Muscle of back (tissue), 11 donors: Measurements from ENCODE around the gene ADSS1. TPM values are rescaled to one million over a fixed set of nuclear protein-coding genes. Genes with fewer than 3 reads are reported as not detected.
A peak's percentile ranks its signal among the peaks of the same experiment; 100 is the strongest.
"Not testable (repeated sequence)": the region's sequence is repeated elsewhere in the genome, so short reads cannot be mapped to it uniquely, and the experiment has no call there.

Source experiments
- DNase-seq, 3 donors: peaks; one replicate each; pipeline versions ENCODE4 v3.0.0 to v3.0.0-alpha.2; 2013
- polyA plus RNA-seq, 10 donors: library from polyadenylated mRNA; unstranded; fragments of 120-200 nt; gene quantifications; one replicate each; pipeline ENCODE4 v1.2.1, GENCODE V29; 2013; ENCODE audit not compliant: insufficient read length in 10 of 10

Gene ADSS1
- polyA plus RNA-seq, 10 donors, result 29.1 to 87.2 (median 57.4) TPM

- DNase-seq, result no peak
These were observed 22.1 kb downstream of the ADSS1 start for GRCh38 chr14:104746071-104746545.

DNA sequence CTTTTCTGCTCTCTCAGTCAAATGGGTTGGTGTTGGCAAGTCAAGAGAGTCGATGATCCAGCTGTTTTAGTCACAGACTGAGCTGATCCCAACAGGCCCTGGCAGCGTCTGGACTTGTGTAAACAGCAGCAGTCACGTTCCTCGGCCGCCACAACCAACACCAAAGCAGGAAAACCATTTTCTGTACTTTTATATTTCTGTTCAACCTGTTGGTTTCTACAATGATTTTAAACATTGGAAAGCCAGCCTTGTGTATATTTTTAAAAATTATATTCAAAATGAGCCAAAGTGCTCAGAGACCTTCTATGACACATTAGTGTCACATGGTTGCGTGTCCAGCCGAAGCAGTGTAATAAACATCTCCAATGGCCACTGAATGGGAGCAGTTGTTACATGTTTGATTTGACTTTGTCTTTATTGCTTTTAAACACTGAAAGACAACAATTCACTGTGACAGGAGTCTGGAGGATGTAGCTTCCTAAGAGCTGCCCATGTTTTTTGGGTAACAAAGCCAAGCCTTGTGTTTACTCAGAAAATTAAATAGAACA, 23.0 kb downstream of the ADSS1 start:
- DNase-seq, result no peak

DNA sequence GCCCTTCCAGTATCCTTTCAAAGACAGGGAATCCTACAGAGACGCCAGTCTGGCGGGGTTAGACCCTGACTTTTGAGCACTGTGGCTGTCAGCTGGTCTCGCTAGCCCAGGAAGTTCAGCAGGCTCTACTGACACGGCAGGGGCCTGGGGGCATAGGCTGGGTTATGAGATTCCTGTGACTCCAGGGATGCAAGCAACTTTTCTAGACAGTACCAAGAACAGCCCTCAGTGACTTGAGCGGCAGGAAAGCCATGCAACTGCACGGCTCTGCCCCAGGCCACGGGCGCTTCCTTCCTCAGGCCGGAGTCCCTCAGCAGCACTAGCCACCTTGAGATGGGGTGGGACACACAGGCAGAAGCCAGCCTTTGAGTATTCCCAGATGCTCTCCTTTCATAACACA, 23.8 kb downstream of the ADSS1 start:
- DNase-seq, result no peak

GRCh38 chr14:104749111-104749649, 25.2 kb downstream of the ADSS1 start:
- DNase-seq, result peak in 2 of 3 donors; percentile 36 to 79

DNA sequence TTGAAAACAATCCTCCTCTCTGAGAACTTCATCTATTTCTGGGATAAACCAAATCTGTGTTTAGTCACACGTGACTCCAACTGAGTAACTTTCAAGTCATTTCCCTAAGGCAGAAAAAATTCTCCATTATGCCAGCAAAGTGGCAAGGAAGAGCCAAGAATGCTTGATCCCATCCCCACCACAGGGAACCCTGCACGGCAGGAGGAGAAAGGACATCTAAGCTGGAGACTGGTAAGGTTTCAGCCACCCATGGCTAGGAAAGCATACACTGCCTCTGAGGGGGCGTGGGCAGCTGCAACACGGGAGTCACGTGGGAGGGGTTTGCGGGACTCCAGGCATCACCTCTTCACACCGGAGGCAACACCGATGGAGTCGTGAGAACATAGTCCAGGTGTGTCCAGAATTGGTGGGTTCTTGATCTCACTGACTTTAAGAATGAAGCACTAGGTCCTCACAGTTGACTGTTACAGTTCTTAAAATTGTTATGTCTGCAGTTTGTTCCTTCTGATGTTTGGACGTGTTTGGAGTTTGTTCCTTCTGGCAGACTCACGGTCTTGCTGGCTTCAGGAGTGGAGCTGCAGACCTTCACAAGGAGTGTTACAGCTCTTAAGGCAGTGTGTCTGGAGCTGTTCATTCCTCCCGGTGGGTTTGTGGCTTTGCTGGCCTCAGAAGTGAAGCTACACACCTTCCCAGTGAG, 26.2 kb downstream of the ADSS1 start:
- peak in 1 of 3 donors; percentile 15 for DNase-seq

GRCh38 chr14:104750753-104751057, 26.7 kb downstream of the ADSS1 start:
- not testable (repeated sequence) for DNase-seq

- DNase-seq, result no peak
These were observed 27.8 kb downstream of the ADSS1 start for GRCh38 chr14:104751539-104752422.

GRCh38 chr14:104752423-104752734, 28.4 kb downstream of the ADSS1 start:
- no peak for DNase-seq

GRCh38 chr14:104752735-104753527, 28.9 kb downstream of the ADSS1 start, which contains the start of gene SIVA1:
TSS of gene SIVA1 (plus strand) at chr14:104753147. CDS start at chr14:104753202, 55 bp downstream.
- peak; percentile 99 to 100 (median 100) for DNase-seq

DNA sequence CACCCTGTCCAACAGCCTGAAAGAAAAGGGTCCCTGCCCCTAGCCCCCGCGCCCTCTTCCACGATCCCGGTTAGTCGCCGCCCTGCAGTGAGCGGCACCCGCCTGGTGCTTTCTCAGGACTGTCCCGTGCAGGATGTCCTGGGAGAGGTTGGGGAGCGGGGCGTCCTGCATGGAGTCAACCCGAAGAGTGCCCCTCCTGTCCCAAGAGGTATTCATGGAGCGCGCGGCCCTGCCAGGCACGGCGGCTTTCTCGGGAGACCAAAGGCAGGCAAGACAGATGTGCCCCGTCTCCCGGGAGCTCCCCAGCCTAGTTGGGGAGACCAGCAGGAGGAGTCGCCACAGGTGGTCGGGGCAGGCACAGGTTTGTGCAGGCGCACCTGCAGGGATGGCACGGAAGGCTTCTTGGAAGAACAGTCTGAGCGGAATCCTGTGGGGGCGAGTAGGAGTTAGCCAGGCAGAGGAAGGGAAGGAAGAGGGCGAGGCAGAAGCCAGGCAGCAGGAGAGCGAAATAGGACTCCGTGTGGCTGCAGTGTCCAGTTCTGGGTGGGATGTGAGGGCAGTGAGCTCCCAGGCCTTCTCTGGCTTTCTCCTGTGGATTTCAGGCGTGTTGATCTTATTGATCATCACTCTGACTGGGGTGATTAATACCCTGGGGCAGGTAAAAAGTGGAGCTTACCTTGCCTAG, 29.6 kb downstream of the ADSS1 start:
- no peak for DNase-seq

DNA sequence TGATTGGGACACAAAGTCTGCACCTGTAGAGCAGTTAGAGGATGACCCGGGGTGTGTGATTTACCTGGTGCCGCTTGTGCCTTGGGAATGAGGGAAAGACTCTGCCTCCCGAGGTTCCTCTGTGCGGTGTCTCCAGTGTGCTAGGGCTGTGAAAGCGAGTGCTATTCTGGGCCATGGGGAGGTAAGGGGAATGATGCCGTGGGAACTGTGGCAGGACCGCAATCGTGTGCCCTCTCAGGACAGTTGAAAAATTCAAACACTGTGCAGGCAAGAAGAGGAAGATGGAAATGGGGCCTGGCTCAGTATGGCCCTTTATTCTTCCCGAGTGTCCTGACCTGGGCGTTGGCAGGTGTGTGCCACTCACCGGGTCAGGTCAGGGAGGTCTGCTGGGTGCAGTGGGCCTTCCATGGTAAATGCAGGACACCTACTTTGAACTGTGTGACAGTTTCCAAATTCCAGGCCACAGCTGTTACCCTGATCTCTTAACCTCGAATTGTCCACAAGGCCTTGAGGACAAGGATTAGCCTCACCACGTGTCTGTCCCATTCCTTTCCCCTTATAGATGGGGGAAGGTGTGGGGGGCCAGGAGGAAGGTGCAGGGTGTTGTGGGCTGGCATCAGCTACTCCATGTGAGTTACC, 30.3 kb downstream of the ADSS1 start:
- no peak for DNase-seq

DNA sequence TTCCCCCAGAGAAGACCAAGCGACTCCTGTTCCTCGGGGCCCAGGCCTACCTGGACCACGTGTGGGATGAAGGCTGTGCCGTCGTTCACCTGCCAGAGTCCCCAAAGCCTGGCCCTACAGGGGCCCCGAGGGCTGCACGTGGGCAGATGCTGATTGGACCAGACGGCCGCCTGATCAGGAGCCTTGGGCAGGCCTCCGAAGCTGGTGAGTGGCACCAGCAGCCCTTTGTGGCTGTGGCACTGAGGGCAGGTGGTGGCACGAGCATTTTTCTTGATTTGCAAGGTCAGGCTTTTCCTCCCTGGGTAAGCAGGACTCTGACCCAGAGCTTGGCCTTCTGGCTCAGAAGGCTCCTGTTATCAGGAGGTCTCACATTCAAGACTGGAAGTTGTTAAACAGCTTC, 31.6 kb downstream of the ADSS1 start:
- no peak for DNase-seq

- no peak for DNase-seq
These were observed 32.6 kb downstream of the ADSS1 start for GRCh38 chr14:104756477-104757237.

- DNase-seq, result no peak
These were observed 33.2 kb downstream of the ADSS1 start for GRCh38 chr14:104757238-104757585.

DNA sequence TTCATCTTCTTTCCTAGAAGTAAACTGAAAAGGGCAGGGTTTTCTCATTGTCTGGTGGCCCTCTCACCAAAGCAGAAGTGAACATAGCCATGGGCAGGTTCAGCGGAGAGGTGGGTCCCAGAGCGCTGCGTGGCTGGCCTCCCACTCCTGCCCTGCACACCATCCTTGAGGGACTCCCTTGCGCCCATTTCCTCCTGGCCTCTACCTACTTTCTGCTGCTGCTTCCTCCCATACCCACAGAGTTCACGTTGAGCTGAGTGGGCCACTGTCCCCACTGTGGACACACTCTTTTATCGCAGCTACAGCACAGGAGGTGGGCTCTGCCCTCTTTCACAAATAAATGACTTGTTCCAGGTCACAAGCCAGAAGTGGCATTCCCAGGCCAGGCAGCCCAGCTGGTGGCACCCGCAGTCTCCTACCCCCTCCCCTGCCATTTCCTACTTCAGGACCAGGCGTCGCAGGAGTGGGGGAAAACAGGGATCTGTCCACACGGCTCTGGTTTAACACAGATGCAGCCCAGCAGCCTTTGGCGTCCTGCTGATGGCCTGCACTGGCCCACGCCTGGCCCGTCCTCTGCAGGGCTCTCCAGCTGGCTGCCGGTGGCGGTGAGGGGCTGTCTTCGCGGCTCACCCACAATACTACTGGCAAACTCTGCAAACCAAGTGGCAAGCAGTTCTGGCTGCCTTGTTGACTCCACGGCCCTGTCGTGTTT, 33.8 kb downstream of the ADSS1 start:
- DNase-seq, result no peak

DNA sequence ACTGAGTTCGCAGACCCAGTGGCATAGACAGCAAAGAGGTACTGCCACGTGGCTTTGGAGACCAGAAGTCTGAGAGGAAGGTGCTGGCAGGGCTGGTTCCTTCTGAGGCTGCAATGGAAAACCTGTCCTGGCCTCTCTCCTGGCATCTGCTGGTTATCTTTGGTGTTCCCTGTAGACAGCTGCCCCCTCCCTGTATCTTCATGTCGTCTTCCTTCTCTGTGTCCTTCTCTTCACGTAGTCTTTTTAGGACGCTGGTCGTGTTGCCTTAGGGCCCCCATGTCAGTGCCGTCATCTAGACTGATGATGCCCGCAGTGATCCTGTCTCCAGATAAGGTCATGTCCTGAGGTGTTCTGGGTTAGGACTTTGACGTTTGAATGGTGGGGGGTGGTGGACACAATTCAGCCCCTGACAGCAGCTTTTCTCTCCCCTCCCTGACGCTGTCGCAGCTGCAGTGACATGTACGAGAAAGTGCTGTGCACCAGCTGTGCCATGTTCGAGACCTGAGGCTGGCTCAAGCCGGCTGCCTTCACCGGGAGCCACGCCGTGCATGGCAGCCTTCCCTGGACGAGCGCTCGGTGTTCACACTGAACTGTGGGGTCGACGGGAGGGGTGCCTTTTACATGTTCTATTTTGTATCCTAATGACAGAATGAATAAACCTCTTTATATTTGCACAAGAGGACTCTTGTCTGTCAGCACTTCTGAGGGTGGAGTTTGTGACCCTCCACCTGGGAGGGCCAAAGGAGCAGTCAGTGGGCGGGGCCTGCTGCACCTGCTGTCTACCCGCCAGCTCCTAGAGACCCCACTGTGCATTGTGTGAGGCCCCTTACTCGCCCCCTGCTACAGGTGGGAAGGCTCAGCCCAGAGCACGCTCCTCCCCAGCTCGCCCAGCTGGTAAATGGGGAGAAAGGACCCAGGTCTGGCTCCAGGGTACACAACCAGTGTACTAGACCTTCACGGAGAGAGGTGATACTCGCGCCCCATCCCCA, 35.2 kb downstream of the ADSS1 start:
- DNase-seq, result no peak

DNA sequence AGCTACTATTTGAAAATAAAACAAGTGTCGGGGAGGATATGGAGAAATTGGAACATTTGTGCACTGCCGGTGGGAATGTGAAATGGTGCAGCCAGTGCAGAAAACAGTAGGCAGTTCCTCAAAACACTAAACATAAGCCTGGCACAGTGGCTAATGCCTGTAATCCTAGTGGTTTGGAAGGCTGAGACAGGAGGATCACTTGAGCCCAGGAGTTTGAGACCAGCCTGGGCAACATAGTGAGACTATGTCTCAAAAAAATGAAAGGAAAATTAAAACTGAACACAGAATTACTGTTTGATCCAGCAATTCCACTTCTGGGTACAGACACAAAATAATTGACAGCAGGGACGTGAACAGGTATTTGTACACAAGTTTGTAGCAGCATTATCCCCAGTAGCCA, 41.5 kb downstream of the ADSS1 start:
- no peak for DNase-seq

DNA sequence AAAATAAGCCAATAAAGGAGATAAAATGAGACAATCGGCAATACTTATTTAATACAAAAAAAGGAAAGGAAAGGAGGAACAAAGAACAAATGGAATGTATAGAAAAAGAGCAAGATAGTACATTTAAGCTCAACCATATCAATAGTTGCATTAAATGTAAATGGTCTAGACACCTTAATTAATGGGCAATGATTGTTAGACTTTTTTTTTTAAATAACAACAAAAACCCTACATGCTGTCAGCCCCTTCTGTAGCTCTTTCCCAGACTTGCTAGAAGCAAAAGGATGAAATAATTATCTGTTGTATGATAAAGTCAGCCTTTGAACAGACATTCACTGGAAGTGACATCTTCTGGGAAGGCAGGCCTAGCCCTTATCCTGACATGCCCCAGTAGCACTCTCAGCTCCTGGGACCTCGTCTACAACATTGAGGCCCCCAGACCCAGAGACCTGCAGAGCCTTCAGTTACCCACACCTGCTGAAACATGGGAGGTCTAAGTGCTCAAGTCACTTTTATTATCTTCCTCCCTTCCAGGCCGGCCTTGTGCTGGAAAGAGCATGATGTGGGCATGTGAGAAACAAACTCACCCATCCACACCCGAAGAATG, 42.3 kb downstream of the ADSS1 start:
- no peak for DNase-seq
